PC-9 (cell line): ENCODE data around the gene BARX1. TPM values are rescaled to one million over a fixed set of nuclear protein-coding genes. Genes with fewer than 3 reads are reported as not detected.

Experiments
- BruUV-seq: library from RNA; stranded (reverse); fragments of 400-500 nt; replicated peaks from 2 replicates; lab custom pipeline; 2021; lab: Mats Ljungman, UMichigan
- CTCF ChIA-PET: fragments of 300-600 bp; sonication (Branson Sonifier 250); formaldehyde crosslinking; loops from one replicate; lab custom pipeline; 2022; ENCODE audit warnings: antibody characterized with exemption; lab: Charles Lee
- POLR2A ChIA-PET: fragments of 300-600 bp; sonication (Branson Sonifier 250); formaldehyde crosslinking; loops from one replicate; lab custom pipeline; 2022; ENCODE audit warnings: antibody characterized with exemption; ENCODE audit not compliant: unreplicated experiment; lab: Charles Lee
- DNase-seq, 2 experiments: peaks; one replicate each; pipeline versions ENCODE4 v3.0.0 to v3.0.0-alpha.2; 2015 to 2022; ENCODE audit warnings: mixed read lengths in 1 of 2
- H2AFZ ChIP-seq: fragments of 200-600 bp; sonication (generic); 2 replicates; pipeline ENCODE4 v1.8.1; 2017; ENCODE audit warnings: antibody characterized with exemption
- H3F3A ChIP-seq: fragments of 200-600 bp; sonication (generic); 2 replicates; pipeline ENCODE4 v1.8.1; 2017; ENCODE audit warnings: antibody characterized with exemption, mild to moderate bottlenecking, low read depth; ENCODE audit not compliant: insufficient read depth
- H3K27ac ChIP-seq: fragments of 200-600 bp; sonication (generic); 2 replicates; pipeline ENCODE4 v1.6.1; 2016; ENCODE audit warnings: mixed run types
- H3K27me3 ChIP-seq: fragments of 200-600 bp; sonication (generic); 2 replicates; pipeline ENCODE4 v1.6.1; 2016; ENCODE audit warnings: low read depth, mixed run types; ENCODE audit not compliant: insufficient read depth
- H3K36me3 ChIP-seq: fragments of 200-600 bp; sonication (generic); 2 replicates; pipeline ENCODE4 v1.6.1; 2016; ENCODE audit warnings: low read depth, mixed run types
- H3K4me1 ChIP-seq: fragments of 200-600 bp; sonication (generic); replicated peaks from 2 replicates; pipeline ENCODE4 v1.6.1; 2016; ENCODE audit warnings: mixed run types; ENCODE audit not compliant: insufficient read depth
- H3K4me2 ChIP-seq: fragments of 200-600 bp; sonication (generic); 2 replicates; pipeline ENCODE4 v1.6.1; 2017; ENCODE audit warnings: mixed run types
- H3K4me3 ChIP-seq: fragments of 200-600 bp; sonication (generic); 2 replicates; pipeline ENCODE4 v1.6.1; 2016; ENCODE audit warnings: mixed run types
- H3K79me2 ChIP-seq: fragments of 200-600 bp; sonication (generic); 2 replicates; pipeline ENCODE4 v1.6.1; 2017; ENCODE audit warnings: low read depth, mixed run types
- H3K9me2 ChIP-seq: fragments of 200-600 bp; sonication (generic); 2 replicates; pipeline ENCODE4 v1.8.1; 2017; ENCODE audit warnings: mild to moderate bottlenecking; ENCODE audit not compliant: insufficient read depth
- H3K9me3 ChIP-seq: fragments of 200-600 bp; sonication (generic); 2 replicates; pipeline ENCODE4 v1.8.1; 2016; ENCODE audit warnings: low read depth; ENCODE audit not compliant: insufficient read depth
- H4K20me1 ChIP-seq: fragments of 200-600 bp; sonication (generic); 2 replicates; pipeline ENCODE4 v1.8.1; 2017; ENCODE audit not compliant: insufficient read depth
- CTCF ChIP-seq: fragments of 200-600 bp; sonication (generic); conservative IDR thresholded peaks from 2 replicates; pipeline ENCODE4 v1.6.1; 2017; ENCODE audit warnings: mixed run types, antibody characterized with exemption, mild to moderate bottlenecking, moderate library complexity
- EZH2 ChIP-seq: fragments of 200-600 bp; sonication (generic); IDR thresholded peaks from 2 replicates; pipeline ENCODE4 v1.8.0; 2017; ENCODE audit warnings: antibody characterized with exemption, low read depth
- intact Hi-C: fragments of 100-400 bp; cut with micrococcal nuclease; formaldehyde crosslinking; loops from one replicate; pipeline ENCODE4 v1.10.0; 2022; ENCODE audit not compliant: unreplicated experiment
- total RNA-seq: library from RNA; stranded (reverse); gene quantifications from 2 replicates; pipeline ENCODE4 v1.2.3, GENCODE V29; 2021

Gene BARX1
- total RNA-seq, 1 experiment from 2014 or later, result not detected

DNA sequence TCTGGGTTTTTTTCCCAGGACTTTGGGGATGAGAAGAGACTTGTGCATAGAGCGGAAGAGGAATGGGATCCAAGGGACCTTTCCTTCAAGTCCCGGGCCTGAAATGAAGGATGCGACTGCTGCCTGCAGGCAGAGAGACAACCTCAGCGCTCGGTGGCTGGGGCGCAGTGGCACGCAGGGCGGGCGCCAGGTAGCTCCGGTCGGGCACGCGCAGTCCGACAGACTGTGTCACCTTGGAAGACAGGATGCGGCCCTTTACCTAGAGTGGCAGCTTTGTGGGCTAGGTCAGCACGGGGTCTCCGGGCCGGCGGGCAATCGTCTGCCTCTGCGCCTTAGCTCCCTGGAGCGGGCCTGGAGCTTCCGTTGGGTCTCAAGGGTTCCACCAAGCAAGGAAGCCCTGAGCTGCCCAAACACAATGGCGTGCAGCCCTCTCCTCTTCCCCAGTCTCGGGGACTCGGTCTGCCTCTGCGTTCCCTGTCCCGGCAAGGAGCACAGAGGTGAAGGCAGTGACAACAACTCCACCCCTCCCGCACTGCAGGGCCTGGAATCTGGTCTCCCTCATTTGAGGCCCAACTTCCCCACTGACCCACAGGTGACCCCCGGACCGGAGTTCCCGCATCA is 6.0 kb downstream of the BARX1 start:
- no TSS peak for BruUV-seq
- no peaks in the 10 kb centered on the region for H3K9me2 ChIP-seq
- H3K79me2 ChIP-seq, result no peaks in the 10 kb centered on the region
- CTCF ChIA-PET, result no interaction called here
- intact Hi-C loops, result no loop called here
- no peaks in the 10 kb centered on the region for H3K4me1 ChIP-seq
- H3K9me3 ChIP-seq, result no peaks in the 10 kb centered on the region
- POLR2A ChIA-PET, result interaction anchor here (0.7 kb wide), 1 partner anchor 55 kb away, joined by 7 read pairs; no protein-coding TSS in a partner anchor
- H3K27ac ChIP-seq, result no peak overlapping the region
- no peak for DNase-seq
- H3K36me3 ChIP-seq, result no peaks in the 10 kb centered on the region
- H3K4me2 ChIP-seq, result no peak overlapping the region
- TF ChIP-seq CTCF (no peak), EZH2 (no peak)
- H2AFZ ChIP-seq, result no peak overlapping the region
- no peaks in the 10 kb centered on the region for H4K20me1 ChIP-seq
- H3F3A ChIP-seq, result no peaks in the 10 kb centered on the region
- H3K4me3 ChIP-seq, result no peak overlapping the region
- H3K27me3 ChIP-seq, result peaks cover 48% of the 10 kb centered on the region

DNA sequence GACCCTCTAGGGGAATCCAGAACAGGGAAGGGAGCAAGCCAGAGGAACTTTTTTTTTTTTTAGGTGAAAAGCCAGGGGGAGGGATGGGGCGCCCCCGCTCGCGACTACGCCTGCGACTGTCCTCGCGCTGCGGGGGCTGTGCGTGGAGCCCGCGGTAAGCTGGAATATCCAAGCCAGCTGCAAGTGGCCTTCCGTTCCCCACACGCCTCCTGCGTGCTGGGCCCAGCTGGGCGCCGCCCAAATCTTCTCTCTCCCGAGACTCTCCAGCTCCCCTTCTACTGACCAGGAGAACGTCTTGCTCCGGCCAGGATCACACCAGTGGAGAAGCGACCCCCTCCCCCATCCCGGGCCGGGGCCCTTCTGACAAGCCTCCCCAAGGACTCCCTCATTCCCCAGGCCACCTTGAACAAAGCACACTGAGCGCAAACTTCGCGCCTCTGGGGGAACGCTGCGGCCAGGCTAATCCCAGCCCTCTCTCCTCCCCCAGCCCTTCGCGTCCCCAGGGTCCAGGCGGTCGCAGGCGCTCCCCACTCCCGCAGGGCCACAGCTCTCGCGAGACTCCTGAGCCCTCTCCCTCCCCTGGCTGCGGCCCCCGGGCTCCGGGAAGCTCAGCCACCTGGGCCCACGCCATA is 6.6 kb downstream of the BARX1 start:
- Histone ChIP-seq H3K4me2 (no peak overlapping the region), H3F3A (no peaks in the 10 kb centered on the region), H3K9me2 (no peaks in the 10 kb centered on the region), H3K27me3 (peaks cover 55% of the 10 kb centered on the region), H3K79me2 (no peaks in the 10 kb centered on the region), H4K20me1 (no peaks in the 10 kb centered on the region), H3K27ac (no peak overlapping the region), H3K4me3 (no peak overlapping the region), H2AFZ (no peak overlapping the region), H3K4me1 (no peaks in the 10 kb centered on the region), H3K9me3 (no peaks in the 10 kb centered on the region), H3K36me3 (no peaks in the 10 kb centered on the region)
- no TSS peak for BruUV-seq
- TF ChIP-seq EZH2, result no peak
- POLR2A ChIA-PET, result no interaction called here
- no peak for DNase-seq
- intact Hi-C loops, result no loop called here
- CTCF ChIA-PET, result no interaction called here

DNA sequence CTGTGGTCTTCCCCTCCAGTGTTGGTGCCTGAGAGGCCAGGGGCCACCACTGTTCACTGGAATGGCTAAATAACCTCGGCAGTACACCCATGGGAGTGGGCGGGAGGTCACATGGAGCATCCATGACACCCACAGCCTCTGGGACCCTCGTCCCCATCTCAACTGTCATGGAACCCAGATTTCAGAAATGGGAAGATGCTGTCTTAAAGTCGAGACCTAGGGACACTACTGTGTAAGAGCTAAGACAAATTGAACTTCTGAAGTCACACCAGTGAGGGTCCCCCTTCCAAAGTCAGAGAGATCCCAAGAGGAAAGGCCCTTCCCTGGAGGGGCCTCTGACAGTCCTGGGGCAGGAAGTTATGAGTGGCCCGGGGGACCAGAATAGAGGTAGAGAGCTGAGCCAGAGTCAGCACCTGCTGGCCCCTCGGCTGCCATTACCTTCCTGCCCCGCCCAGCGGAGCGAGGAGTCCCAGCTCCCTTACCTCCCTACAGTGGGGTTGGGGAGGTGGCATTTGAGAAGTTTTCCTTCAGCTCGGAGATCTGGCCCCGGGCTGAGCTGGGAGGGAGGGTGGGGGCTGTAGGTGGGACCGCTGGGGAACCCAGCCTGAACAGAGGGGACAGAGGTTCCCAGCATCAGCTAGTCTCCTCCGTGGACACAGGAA is 7.6 kb downstream of the BARX1 start:
- Histone ChIP-seq H3K4me3 (no peak overlapping the region), H3K79me2 (no peaks in the 10 kb centered on the region), H3F3A (no peaks in the 10 kb centered on the region), H3K27ac (no peak overlapping the region), H3K9me2 (no peaks in the 10 kb centered on the region), H3K36me3 (no peaks in the 10 kb centered on the region), H2AFZ (no peak overlapping the region), H3K27me3 (peaks cover 65% of the 10 kb centered on the region), H4K20me1 (no peaks in the 10 kb centered on the region), H3K4me1 (no peaks in the 10 kb centered on the region), H3K4me2 (no peak overlapping the region), H3K9me3 (no peaks in the 10 kb centered on the region)
- TF ChIP-seq CTCF (no peak), EZH2 (no peak)
- CTCF ChIA-PET, result no interaction called here
- intact Hi-C loops, result no loop called here
- POLR2A ChIA-PET, result no interaction called here
- BruUV-seq, result no TSS peak
- no peak for DNase-seq
